Measurements from ENCODE around the gene RFPL3. TPM values are rescaled to one million over a fixed set of nuclear protein-coding genes. Genes with fewer than 3 reads are reported as not detected.

The RFPL3 gene
- polyA plus RNA-seq, 1 donor: 0.04 TPM

DNA sequence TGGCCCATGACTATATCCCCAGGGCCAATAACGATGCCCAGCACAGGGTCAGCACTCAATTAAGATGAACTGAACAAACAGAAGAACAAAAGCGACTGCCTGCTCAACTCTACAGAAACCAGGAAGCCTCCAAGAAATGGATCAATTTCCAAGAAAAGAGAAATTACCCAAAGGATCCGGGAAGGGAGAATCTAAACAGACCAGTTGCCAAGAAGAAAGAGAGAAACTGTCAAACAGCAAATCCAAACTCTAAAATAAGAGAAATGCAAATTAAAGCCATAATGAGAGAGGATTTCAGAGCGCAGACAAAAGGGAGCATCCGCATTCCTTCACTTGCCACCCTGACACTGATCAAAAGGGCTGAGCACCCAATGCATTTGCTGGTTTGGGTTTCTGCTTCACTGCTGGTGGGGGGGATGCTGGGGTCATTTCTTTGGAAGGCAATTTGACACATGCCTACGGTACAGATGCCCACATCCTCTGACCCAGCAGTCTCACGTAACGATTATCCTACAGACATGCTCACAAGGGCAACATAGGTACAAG is 37.7 kb upstream of the RFPL3 start:
- Histone ChIP-seq H3K36me3 (ENCODE audit: control insufficient read depth, insufficient read depth, low read length) (no peaks in the 10 kb centered on the region), H3K27ac (ENCODE audit: low read length) (no peak overlapping the region), H3K4me1 (ENCODE audit: control insufficient read depth, insufficient read depth, low read length) (no peaks in the 10 kb centered on the region), H3K9me3 (ENCODE audit: control insufficient read depth, low read depth, low read length) (no peaks in the 10 kb centered on the region), H3K27me3 (ENCODE audit: control insufficient read depth, insufficient read depth, low read length) (peaks cover 2% of the 10 kb centered on the region), H3K4me3 (ENCODE audit: low read length) (no peak overlapping the region)
- no peak for DNase-seq
- no CpG with 5 or more reads among the region's 8 CpGs for WGBS (ENCODE audit: insufficient coverage, low lambda C conversion rate)

DNA sequence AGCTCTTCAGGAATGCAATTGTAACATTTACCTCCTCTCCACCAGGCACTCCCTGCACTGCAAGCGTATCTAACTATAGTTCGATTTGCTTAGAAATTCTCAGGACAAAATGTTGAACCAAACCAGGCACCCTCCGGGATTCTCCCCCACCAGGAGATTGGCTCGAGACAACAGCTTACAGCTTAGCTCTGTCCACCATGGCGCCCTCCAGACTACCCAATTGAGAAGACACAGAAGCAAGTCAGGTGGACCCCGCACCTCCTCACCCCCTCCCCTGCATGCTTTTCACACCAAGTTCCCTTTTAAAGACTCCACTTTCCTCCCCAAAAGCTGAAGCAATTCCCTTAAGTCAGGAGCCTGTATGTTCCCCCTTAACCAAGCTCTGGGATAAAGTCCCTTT is 34.7 kb upstream of the RFPL3 start:
- DNase-seq: no peak
- no CpG with 5 or more reads among the region's 6 CpGs for WGBS (ENCODE audit: insufficient coverage, low lambda C conversion rate)
- Histone ChIP-seq H3K36me3 (ENCODE audit: control insufficient read depth, insufficient read depth, low read length) (no peaks in the 10 kb centered on the region), H3K27me3 (ENCODE audit: control insufficient read depth, insufficient read depth, low read length) (peaks cover 2% of the 10 kb centered on the region), H3K4me3 (ENCODE audit: low read length) (no peak overlapping the region), H3K9me3 (ENCODE audit: control insufficient read depth, low read depth, low read length) (no peaks in the 10 kb centered on the region), H3K4me1 (ENCODE audit: control insufficient read depth, insufficient read depth, low read length) (no peaks in the 10 kb centered on the region), H3K27ac (ENCODE audit: low read length) (no peak overlapping the region)

- DNase-seq: no peak
- H3K36me3 ChIP-seq (ENCODE audit: control insufficient read depth, insufficient read depth, low read length): no peaks in the 10 kb centered on the region
- no peaks in the 10 kb centered on the region for H3K4me1 ChIP-seq (ENCODE audit: control insufficient read depth, insufficient read depth, low read length)
- no peak overlapping the region for H3K4me3 ChIP-seq (ENCODE audit: low read length)
- no peaks in the 10 kb centered on the region for H3K9me3 ChIP-seq (ENCODE audit: control insufficient read depth, low read depth, low read length)
- H3K27me3 ChIP-seq (ENCODE audit: control insufficient read depth, insufficient read depth, low read length): peaks cover 2% of the 10 kb centered on the region
- no CpG with 5 or more reads among the region's 11 CpGs for WGBS (ENCODE audit: insufficient coverage, low lambda C conversion rate)
- no peak overlapping the region for H3K27ac ChIP-seq (ENCODE audit: low read length)
Measured at GRCh38 chr22:32323513-32324164, 34.0 kb upstream of the RFPL3 start.

DNA sequence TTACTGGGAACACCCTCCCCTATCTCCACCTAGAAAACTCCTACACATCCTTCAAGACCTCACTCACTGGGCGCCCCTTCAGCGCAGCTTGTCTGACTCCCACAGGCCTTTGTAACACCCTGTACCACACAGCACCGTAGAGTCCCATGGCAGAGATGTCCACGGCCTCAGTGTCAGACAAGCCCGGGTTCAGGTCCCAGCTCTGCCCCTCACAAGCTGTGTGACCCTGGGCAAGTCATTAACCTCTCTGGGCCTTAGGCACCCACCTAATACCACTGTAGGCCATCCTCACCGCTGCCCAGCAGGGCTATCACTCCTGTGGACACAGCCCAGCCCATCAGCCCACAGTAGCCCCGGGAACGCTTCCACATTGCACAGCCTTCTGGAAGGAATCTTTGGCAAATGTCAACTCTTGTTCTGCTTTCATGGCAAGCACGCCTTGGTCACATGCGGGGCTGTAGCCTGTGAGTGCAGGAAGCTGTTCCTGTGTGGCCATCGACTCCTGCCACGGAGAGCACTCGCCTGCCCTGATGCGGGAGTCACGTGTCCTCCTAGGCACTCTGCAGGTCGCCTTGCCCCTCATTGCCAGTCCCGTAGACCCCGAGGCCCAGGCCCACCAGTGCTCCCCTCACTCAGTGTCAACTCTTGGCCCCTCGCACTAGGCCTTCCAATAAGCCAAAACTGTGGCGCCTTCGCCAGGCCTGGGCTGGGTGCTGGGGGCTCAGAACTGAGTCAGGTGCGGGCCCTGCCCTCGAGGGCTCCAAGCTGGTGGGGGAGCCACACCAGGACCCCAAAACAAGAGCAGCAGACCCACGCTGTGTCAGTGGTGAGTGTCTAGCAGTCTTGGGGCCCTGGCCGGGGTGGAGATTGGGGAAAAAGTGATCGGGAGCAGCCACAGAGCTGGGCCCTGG is 32.9 kb upstream of the RFPL3 start:
- Histone ChIP-seq H3K27me3 (ENCODE audit: control insufficient read depth, insufficient read depth, low read length) (peaks cover 2% of the 10 kb centered on the region), H3K4me3 (ENCODE audit: low read length) (no peak overlapping the region), H3K9me3 (ENCODE audit: control insufficient read depth, low read depth, low read length) (no peaks in the 10 kb centered on the region), H3K36me3 (ENCODE audit: control insufficient read depth, insufficient read depth, low read length) (no peaks in the 10 kb centered on the region), H3K27ac (ENCODE audit: low read length) (no peak overlapping the region), H3K4me1 (ENCODE audit: control insufficient read depth, insufficient read depth, low read length) (no peaks in the 10 kb centered on the region)
- WGBS (ENCODE audit: insufficient coverage, low lambda C conversion rate): no CpG with 5 or more reads among the region's 26 CpGs
- no peak for DNase-seq

GRCh38 chr22:32325416-32325801 is 32.3 kb upstream of the RFPL3 start:
- DNase-seq: no peak
- Histone ChIP-seq H3K27ac (ENCODE audit: low read length) (no peak overlapping the region), H3K4me3 (ENCODE audit: low read length) (no peak overlapping the region), H3K27me3 (ENCODE audit: control insufficient read depth, insufficient read depth, low read length) (no peaks in the 10 kb centered on the region), H3K4me1 (ENCODE audit: control insufficient read depth, insufficient read depth, low read length) (no peaks in the 10 kb centered on the region), H3K36me3 (ENCODE audit: control insufficient read depth, insufficient read depth, low read length) (no peaks in the 10 kb centered on the region), H3K9me3 (ENCODE audit: control insufficient read depth, low read depth, low read length) (no peaks in the 10 kb centered on the region)
- WGBS (ENCODE audit: insufficient coverage, low lambda C conversion rate): no CpG with 5 or more reads among the region's 9 CpGs

GRCh38 chr22:32325811-32326237 is 31.8 kb upstream of the RFPL3 start:
- Histone ChIP-seq H3K36me3 (ENCODE audit: control insufficient read depth, insufficient read depth, low read length) (no peaks in the 10 kb centered on the region), H3K4me1 (ENCODE audit: control insufficient read depth, insufficient read depth, low read length) (no peaks in the 10 kb centered on the region), H3K4me3 (ENCODE audit: low read length) (no peak overlapping the region), H3K9me3 (ENCODE audit: control insufficient read depth, low read depth, low read length) (no peaks in the 10 kb centered on the region), H3K27ac (ENCODE audit: low read length) (no peak overlapping the region), H3K27me3 (ENCODE audit: control insufficient read depth, insufficient read depth, low read length) (no peaks in the 10 kb centered on the region)
- WGBS (ENCODE audit: insufficient coverage, low lambda C conversion rate): no CpG with 5 or more reads among the region's 7 CpGs
- DNase-seq: no peak

DNA sequence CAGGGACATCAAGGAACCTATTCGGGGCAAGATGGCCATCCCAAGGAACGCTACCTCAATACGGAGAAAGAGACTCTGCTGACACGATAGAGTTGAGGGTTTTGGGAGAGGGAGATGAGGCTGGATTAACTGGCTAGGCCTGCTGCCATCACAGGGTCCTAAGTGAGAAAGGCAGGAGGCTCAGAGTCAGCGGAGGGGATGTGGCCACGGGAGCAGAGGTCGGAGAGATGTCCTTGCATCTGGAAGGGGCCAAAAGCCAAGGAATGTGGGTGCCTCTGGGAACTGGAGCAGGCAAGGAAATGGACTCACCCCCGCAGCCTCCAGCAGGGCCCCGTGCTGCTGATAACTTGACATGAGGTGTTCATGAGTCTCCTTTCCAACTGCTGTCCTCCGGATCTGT is 31.0 kb upstream of the RFPL3 start:
- Histone ChIP-seq H3K9me3 (ENCODE audit: control insufficient read depth, low read depth, low read length) (no peaks in the 10 kb centered on the region), H3K36me3 (ENCODE audit: control insufficient read depth, insufficient read depth, low read length) (no peaks in the 10 kb centered on the region), H3K27me3 (ENCODE audit: control insufficient read depth, insufficient read depth, low read length) (no peaks in the 10 kb centered on the region), H3K4me3 (ENCODE audit: low read length) (no peak overlapping the region), H3K4me1 (ENCODE audit: control insufficient read depth, insufficient read depth, low read length) (no peaks in the 10 kb centered on the region), H3K27ac (ENCODE audit: low read length) (no peak overlapping the region)
- 100% methylated on average over 1 of the region's 10 CpGs for WGBS (ENCODE audit: insufficient coverage, low lambda C conversion rate)
- DNase-seq: no peak

DNA sequence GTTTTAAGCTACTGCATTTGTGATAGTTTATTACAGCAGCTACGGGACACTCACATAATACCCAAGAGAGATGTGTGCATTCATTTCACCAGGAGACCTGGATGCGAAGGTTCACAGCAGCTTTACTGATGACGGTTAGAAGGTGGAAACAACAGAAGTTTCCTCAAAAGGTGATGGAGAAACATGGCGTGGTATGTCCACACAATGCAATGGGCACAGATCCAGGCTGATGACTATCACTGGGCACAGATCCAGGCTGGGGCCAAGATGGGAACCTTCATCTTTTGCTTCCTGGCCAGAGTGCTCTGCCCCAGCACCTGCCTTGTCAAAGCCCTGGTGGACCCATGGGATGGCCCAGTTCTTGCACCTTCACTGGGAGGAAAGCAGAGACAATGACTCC is 30.6 kb upstream of the RFPL3 start:
- no peaks in the 10 kb centered on the region for H3K36me3 ChIP-seq (ENCODE audit: control insufficient read depth, insufficient read depth, low read length)
- H3K4me1 ChIP-seq (ENCODE audit: control insufficient read depth, insufficient read depth, low read length): no peaks in the 10 kb centered on the region
- H3K27me3 ChIP-seq (ENCODE audit: control insufficient read depth, insufficient read depth, low read length): no peaks in the 10 kb centered on the region
- H3K27ac ChIP-seq (ENCODE audit: low read length): no peak overlapping the region
- WGBS (ENCODE audit: insufficient coverage, low lambda C conversion rate): no CpG with 5 or more reads among the region's 4 CpGs
- DNase-seq: no peak
- no peaks in the 10 kb centered on the region for H3K9me3 ChIP-seq (ENCODE audit: control insufficient read depth, low read depth, low read length)
- no peak overlapping the region for H3K4me3 ChIP-seq (ENCODE audit: low read length)

- no peak for DNase-seq
- H3K4me1 ChIP-seq (ENCODE audit: control insufficient read depth, insufficient read depth, low read length): no peaks in the 10 kb centered on the region
- WGBS (ENCODE audit: insufficient coverage, low lambda C conversion rate): no CpG with 5 or more reads among the region's 10 CpGs
- H3K9me3 ChIP-seq (ENCODE audit: control insufficient read depth, low read depth, low read length): no peaks in the 10 kb centered on the region
- no peaks in the 10 kb centered on the region for H3K27me3 ChIP-seq (ENCODE audit: control insufficient read depth, insufficient read depth, low read length)
- no peak overlapping the region for H3K27ac ChIP-seq (ENCODE audit: low read length)
- no peaks in the 10 kb centered on the region for H3K36me3 ChIP-seq (ENCODE audit: control insufficient read depth, insufficient read depth, low read length)
- no peak overlapping the region for H3K4me3 ChIP-seq (ENCODE audit: low read length)
Measured at GRCh38 chr22:32327596-32328171, 30.0 kb upstream of the RFPL3 start.

DNA sequence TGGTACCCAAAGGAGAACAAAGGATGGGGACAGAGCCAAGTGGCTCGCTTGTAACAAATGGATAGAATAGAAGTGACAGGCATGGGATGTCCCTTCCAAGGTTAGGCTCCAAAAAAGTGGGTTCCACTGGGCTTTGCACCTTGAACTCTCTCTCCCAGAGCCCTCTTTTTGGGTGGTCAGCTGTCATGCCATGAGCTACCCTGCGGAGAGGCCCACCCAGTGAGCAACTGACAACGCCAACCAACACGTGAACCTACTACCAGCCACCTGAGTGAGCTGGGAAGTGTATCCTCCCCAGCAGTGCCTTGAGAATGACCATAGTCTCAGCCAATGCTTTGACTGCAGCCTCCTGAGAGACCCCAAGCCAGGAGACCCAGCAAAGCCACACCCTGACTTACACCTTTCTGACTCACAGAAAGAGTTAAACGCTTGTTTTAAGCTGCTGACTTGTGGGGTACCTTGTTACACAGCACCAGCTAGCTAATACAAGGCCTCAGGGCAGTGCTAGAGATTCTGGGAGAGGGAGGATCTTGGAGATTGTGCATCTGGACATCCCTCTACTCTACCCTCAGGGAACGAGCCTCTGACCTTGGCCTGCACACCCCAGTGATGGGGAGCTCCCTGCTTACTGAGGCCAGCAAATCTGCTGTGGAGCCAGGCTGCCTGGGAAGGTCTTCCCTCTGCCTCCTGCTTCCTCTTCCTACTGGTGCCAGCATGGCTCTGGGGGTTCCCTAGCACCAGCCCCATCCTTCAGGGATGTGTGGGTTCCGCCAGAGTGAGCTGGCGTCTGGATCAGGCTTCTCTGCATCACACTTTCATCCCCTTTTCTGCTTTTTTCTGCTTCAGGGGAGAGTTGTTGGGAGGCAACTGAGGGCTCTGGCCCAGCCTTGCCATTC is 29.1 kb upstream of the RFPL3 start:
- H3K27ac ChIP-seq (ENCODE audit: low read length): no peak overlapping the region
- H3K27me3 ChIP-seq (ENCODE audit: control insufficient read depth, insufficient read depth, low read length): no peaks in the 10 kb centered on the region
- no peak overlapping the region for H3K4me3 ChIP-seq (ENCODE audit: low read length)
- WGBS (ENCODE audit: insufficient coverage, low lambda C conversion rate): no CpG with 5 or more reads among the region's 8 CpGs
- H3K9me3 ChIP-seq (ENCODE audit: control insufficient read depth, low read depth, low read length): no peaks in the 10 kb centered on the region
- no peaks in the 10 kb centered on the region for H3K4me1 ChIP-seq (ENCODE audit: control insufficient read depth, insufficient read depth, low read length)
- H3K36me3 ChIP-seq (ENCODE audit: control insufficient read depth, insufficient read depth, low read length): no peaks in the 10 kb centered on the region
- DNase-seq: no peak

Data from large intestine (tissue), 3 donors.